Uterus (tissue), 4 donors: ENCODE data around the gene TNNI2. TPM values are rescaled to one million over a fixed set of nuclear protein-coding genes. Genes with fewer than 3 reads are reported as not detected.

Experiments
- DNase-seq, 2 donors: peaks; one replicate each; pipeline ENCODE4 v3.0.0-alpha.2; 2019 to 2020
- H3K27ac ChIP-seq, 2 donors: fragments of 200-600 bp; sonication (generic); 1 replicate in 1 of 2; 2 replicates in 1 of 2; pipeline ENCODE4 v1.5.1; 2016 to 2018
- H3K27me3 ChIP-seq, 2 donors: fragments of 200-600 bp; sonication (generic); one replicate each; pipeline ENCODE4 v1.5.1; 2018 to 2019; ENCODE audit warnings: control low read depth in 1 of 2
- H3K36me3 ChIP-seq, 2 donors: fragments of 200-600 bp; sonication (generic); one replicate each; pipeline ENCODE4 v1.5.1; 2019; ENCODE audit warnings: control low read depth in 1 of 2
- H3K4me1 ChIP-seq, 2 donors: fragments of 200-600 bp; sonication (generic); one replicate each; pipeline ENCODE4 v1.5.1; 2018 to 2019; ENCODE audit warnings: control low read depth in 1 of 2
- H3K4me3 ChIP-seq, 2 donors: fragments of 200-600 bp; sonication (generic); 1 replicate in 1 of 2; 2 replicates in 1 of 2; pipeline ENCODE4 v1.5.1; 2018 to 2019; ENCODE audit warnings: mild to moderate bottlenecking in 1 of 2
- H3K9me3 ChIP-seq, 2 donors: fragments of 200-600 bp; sonication (generic); one replicate each; pipeline ENCODE4 v1.5.1; 2019; ENCODE audit warnings: control low read depth in 1 of 2
- CTCF ChIP-seq, 4 experiments: fragments of 200-600 bp in 2 of 4; fragments of 450-650 bp in 2 of 4; sonication (generic) in 2 of 4; IDR thresholded peaks; one replicate each; pipeline ENCODE4 v1.5.1; 2016 to 2019; ENCODE audit warnings: antibody characterized with exemption in 4 of 4, mild to moderate bottlenecking in 2 of 4, moderate library complexity in 1 of 4
- POLR2A ChIP-seq, 2 donors: fragments of 450-650 bp; IDR thresholded peaks; one replicate each; pipeline ENCODE4 v1.6.1; 2016; ENCODE audit warnings: antibody characterized with exemption in 2 of 2, mild to moderate bottlenecking in 1 of 2, moderate library complexity in 1 of 2
- intact Hi-C: fragments of 100-400 bp; cut with DNase I; formaldehyde crosslinking; loops from one replicate; pipeline ENCODE4 v1.15.1; 2023; ENCODE audit warnings: low total_unique reads
- total RNA-seq, 4 donors: library from RNA; depleted of rRNA in 3 of 4; stranded (reverse); fragments of >200 nt in 3 of 4; gene quantifications; one replicate each; pipeline versions ENCODE4 v1.1.0 to v1.2.4, GENCODE V29; 2014 to 2023
- donor health status: DM: yes; HTN: yes; CAD: no.

TNNI2 gene
- total RNA-seq, 4 donors from 2014 or later, result 0.95 to 1.5 TPM; not detected in 2

- intact Hi-C loops, result no loop called here
- no peak for DNase-seq
- no peak overlapping the region for H3K27ac ChIP-seq
Observed at GRCh38 chr11:1842149-1843097, 3.6 kb downstream of the TNNI2 start.

GRCh38 chr11:1843098-1843473 lies 4.3 kb downstream of the TNNI2 start:
- H3K27ac ChIP-seq, result no peak overlapping the region
- H3K4me1 ChIP-seq, result no peaks in the 10 kb centered on the region
- TF ChIP-seq CTCF (IDR thresholded peaks at IDR 0.05), result no peak
- TF ChIP-seq POLR2A (IDR thresholded peaks at IDR 0.05), result no peak
- no peak for DNase-seq
- no peaks in the 10 kb centered on the region for H3K36me3 ChIP-seq
- H3K27me3 ChIP-seq, result no peaks in the 10 kb centered on the region
- no peak overlapping the region for H3K4me3 ChIP-seq
- intact Hi-C loops, result no loop called here
- no peaks in the 10 kb centered on the region for H3K9me3 ChIP-seq

More at GRCh38 chr11:1842149-1843097, 3.6 kb downstream of the TNNI2 start:
- TF ChIP-seq POLR2A (IDR thresholded peaks at IDR 0.05) (no peak), CTCF (IDR thresholded peaks at IDR 0.05) (no peak)
- no peaks in the 10 kb centered on the region for H3K27me3 ChIP-seq
- no peaks in the 10 kb centered on the region for H3K4me1 ChIP-seq
- no peaks in the 10 kb centered on the region for H3K9me3 ChIP-seq
- H3K4me3 ChIP-seq, result no peak overlapping the region
- H3K36me3 ChIP-seq, result no peaks in the 10 kb centered on the region

- Histone ChIP-seq H3K27me3 (no peaks in the 10 kb centered on the region), H3K9me3 (no peaks in the 10 kb centered on the region), H3K36me3 (no peaks in the 10 kb centered on the region), H3K4me1 (no peaks in the 10 kb centered on the region), H3K4me3 (no peak overlapping the region), H3K27ac (no peak overlapping the region)
- intact Hi-C loops, result no loop called here
- TF ChIP-seq POLR2A (IDR thresholded peaks at IDR 0.05), result no peak
- no peak for TF ChIP-seq CTCF (IDR thresholded peaks at IDR 0.05)
- DNase-seq, result no peak
Observed at GRCh38 chr11:1843796-1844195, 5.0 kb downstream of the TNNI2 start.

- Histone ChIP-seq H3K4me3 (no peak overlapping the region), H3K27me3 (no peaks in the 10 kb centered on the region), H3K36me3 (no peaks in the 10 kb centered on the region), H3K27ac (no peak overlapping the region), H3K4me1 (no peaks in the 10 kb centered on the region), H3K9me3 (no peaks in the 10 kb centered on the region)
- intact Hi-C loops, result no loop called here
- TF ChIP-seq POLR2A (IDR thresholded peaks at IDR 0.05) (no peak), CTCF (IDR thresholded peaks at IDR 0.05) (no peak)
- no peak for DNase-seq
Observed at GRCh38 chr11:1844221-1845094, 5.7 kb downstream of the TNNI2 start.

- Histone ChIP-seq H3K9me3 (no peaks in the 10 kb centered on the region), H3K36me3 (no peaks in the 10 kb centered on the region), H3K4me1 (no peaks in the 10 kb centered on the region), H3K27ac (no peak overlapping the region), H3K4me3 (no peak overlapping the region), H3K27me3 (no peaks in the 10 kb centered on the region)
- intact Hi-C loops, result no loop called here
- TF ChIP-seq CTCF (IDR thresholded peaks at IDR 0.05) (no peak), POLR2A (IDR thresholded peaks at IDR 0.05) (no peak)
- no peak for DNase-seq
Observed at GRCh38 chr11:1845095-1845429, 6.3 kb downstream of the TNNI2 start.
